ENCODE measurements around the gene FAHD2A.
"Not testable (repeated sequence)": the region's sequence is repeated elsewhere in the genome, so short reads cannot be mapped to it uniquely, and the experiment has no call there.

The FAHD2A gene

DNA sequence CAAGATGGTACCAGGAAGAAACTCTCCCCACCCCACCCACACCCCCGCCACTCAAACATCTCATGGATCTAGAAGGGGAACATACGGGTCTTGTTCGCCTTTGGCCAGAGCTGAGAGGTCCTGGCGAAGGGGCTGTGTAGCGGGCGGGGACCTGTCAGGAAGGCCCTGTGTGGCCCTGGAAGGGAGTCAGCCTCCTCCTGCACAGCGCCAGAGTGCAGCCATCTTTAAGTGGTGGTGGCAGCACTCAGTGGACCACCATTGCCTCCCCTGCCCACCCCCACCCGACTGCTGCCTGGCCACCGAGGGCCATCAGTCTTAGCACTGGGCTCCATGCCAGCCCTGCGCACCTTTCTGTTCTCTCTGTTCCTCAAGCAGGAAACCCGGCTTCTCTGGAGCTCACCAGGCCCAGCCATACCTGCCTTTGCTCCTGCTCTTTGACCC, 11.6 kb upstream of the FAHD2A start:
- DNase-seq = no peak

DNA sequence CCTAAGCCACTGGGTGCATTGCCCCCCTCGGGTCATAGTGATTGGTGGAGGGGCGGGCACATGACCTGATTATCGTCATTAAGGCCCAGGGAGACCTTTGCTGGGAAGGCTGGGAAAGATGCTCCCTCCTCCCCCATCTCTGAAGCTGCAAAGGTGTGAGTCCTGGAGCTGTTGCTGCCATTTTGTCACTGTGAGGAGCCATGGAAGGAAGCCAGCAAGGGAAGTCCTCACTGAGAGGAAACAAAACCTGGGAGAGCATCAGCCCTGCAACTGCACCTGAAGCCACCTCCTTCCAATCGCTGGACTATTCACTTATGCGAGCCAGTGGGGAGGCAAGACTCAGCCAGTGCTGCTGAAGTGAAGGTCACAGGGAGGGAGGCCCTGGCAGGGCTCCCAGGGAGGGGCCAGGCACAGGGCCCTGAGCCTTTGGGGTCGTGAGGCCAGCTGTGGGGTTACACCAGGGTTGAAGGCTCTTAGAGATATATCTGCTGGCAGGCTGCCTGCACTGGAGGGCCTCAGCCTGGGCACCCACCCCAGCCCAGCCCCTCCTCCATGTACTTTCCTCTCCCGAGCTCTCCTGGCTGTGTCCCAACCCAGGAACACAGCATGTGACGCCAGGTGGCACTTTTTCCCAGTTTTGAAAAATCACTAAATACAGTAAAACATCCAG, 10.7 kb upstream of the FAHD2A start:
- no peak for DNase-seq

DNA sequence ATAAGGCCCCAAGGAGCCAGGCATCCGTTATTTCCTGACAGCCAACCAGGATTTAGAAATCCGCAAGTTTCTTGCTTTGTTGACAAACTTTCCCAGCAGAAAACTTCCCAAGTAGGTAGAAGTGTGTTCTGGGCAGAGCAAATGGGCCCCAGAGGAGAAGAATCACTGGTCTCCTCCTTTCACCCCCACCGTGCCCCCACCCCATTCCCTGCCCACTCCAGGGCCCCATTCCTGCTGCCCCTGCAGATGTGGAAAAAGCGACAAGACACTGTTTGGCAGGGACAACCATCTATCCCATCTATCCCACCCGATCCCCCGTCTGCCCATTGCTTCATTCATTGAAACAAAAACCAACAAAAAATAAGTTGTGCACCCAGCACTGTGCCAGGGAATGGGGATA, 10.2 kb upstream of the FAHD2A start:
- DNase-seq = no peak

DNA sequence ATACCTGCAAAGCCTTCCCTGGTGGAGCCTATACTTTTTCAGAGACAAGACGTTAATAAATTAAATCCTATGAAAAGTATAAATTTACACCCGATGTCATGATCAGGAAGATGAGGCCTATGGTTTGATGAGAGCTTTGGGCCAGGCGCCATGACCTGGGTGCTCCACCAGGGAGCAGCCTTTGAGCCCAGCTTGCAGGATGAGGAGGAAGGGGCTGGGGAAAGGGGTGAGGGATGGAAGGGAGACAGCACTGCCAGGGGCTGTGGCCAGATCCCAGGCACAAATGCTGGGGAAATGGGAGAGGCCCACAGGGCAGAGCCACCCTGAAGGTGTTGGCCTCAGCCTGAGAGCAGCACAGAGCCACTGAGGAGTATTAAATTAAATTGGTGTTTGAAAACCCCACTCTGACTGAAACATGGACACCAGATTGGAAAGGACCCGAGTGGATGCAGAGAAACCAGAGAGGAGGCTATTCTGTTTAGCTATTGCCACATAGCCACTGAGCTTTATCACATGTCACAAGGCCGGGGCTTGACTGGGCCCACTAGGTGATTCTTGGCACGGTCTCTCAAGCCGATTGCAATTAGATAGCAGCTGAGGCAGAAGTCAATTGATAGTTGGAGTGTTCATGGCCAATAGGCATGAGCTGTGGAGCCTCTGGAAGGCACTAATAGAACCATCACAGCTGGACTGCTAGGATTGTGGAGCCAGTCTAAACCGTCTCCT, 9.6 kb upstream of the FAHD2A start:
- no peak for DNase-seq

DNA sequence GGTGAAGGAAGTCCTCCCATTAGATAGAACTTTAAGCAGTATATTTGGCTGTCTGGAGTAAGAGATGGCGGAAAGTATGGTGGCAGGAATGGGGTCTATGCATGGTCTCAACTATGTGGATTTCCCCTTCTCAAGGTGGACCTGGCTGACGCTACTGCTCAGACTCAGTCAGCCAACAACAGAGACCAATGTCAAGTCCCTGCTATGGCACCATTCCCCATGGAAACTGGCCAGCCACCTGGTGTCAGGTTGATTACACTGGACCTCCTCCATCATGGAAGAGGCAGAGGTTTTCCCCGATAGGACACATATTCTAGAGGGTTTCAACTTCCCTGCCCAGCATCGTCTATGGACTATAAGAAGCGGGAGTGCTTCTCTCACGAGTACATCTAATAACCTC, 8.6 kb upstream of the FAHD2A start:
- DNase-seq = no peak

DNA sequence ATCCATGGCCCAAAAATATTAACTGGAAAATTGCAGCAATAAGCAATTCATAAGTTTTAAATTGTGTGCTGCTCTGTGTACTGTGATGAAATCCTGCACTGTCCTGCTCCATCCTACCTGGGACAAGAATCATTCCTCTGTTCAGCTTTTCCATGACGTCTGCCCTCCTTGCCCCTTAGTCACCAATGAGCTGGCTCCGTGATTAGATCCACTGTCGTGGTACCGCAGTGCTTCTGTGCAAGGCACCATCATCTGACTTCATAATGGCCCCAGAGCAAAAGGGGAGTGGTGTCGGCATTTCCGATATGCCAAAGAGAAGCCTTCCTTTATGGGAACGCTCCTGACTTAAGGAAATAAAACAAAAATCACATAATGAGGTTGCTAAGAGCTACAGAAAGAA, 3.4 kb upstream of the FAHD2A start:
- DNase-seq = no peak

DNA sequence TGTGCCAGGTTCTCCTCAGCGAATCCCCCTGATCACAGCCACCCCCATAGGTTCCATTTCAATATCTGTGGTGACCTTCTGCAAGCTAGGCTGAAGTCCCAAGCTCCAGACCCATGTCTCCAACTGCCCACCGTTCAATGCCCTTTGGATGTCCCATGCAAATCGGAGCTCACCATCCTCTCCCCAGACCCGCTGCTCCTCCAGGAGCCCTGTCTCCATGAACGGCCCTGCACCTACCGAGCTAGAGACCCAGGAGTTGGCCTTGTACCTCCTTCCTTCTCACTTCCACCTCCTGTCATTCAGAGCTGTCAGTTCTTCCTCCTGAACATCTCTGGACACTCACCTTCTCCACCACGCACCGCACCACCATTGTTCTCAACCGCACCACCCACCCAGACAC, 1.0 kb upstream of the FAHD2A start:
- DNase-seq = no peak

DNA sequence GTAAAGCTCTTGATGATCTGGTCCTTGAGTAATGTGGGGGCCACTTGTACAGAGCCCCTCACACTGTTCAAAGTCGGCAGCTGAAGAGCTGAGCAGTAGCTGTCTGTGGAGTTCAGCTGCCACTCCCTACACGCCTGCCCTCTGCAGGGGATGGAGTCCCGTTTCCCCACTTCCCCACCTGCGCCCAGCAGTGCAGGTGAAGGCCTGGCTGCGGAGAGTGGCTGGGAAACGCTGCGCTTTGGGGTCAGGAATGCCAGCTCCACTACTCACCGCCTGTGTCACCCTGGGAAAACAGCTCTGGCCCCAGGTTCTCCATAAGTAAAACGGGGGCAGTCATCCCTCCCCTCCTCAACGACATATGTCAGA, 521 bp upstream of the FAHD2A start:
- DNase-seq = not testable (repeated sequence)

DNA sequence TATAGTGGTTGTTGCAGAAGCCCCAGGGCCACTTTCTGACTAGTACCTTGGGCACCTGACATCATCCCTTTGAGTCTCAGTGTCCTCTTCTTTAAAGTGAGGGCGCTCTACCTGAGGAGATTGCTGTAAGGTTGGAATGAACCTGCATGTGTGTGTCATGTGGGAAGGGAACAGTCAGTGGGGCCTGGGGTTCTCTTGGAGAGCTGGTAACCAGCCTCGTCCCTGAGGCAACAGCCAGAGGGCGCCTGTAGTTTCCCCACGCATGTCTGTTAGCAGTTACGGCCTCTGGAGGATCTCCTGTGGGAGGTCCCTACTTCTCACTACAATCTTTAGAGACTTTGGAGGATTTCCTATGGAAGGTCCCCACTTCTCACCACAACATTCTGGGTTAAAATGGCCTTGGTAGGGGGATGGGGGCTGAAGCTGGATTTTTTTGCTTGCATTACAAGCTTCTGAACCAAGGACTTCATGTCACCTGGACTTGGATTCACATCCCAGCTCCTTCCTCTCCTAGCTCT, 755 bp downstream of the FAHD2A start:
- not testable (repeated sequence) for DNase-seq

DNA sequence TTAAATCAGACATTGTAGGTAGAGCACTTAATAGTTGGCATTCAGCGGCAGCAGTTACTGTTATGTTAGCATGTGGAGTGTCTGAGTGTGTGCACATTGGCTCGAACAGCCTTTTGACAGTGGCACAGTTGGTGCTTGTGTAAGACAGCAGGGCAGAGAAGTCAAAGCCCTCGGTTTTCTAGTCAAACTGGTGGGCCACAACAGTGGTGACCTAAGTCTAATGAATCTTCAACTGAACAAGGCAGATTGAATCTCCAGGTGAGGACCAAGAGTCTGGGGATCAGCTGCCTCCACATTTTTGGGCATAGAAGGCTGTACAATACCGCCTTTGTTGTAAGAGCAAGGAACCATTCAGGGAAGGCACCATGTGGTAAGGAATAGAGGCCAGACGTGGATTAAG, 1.3 kb downstream of the FAHD2A start:
- not testable (repeated sequence) for DNase-seq

DNA sequence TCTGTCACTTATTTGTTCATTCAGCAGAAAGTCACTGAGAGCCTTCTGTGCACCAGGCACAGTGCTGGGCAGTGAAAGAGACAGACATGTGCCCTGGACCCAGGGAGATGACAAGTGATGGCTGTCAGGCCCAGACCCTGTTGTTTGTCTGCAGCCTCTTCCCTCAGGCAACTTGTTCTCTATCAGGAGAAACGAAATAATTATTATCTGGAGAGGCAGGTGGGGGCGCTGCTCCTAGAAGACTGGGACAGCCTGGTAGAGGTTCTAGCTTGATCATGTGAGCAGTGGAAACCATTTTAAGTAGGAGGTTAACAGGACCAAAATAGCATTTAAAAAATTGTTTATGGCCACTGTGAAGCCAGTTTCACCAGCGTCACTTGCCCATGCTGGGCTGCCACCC, 2.2 kb downstream of the FAHD2A start:
- not testable (repeated sequence) for DNase-seq

DNA sequence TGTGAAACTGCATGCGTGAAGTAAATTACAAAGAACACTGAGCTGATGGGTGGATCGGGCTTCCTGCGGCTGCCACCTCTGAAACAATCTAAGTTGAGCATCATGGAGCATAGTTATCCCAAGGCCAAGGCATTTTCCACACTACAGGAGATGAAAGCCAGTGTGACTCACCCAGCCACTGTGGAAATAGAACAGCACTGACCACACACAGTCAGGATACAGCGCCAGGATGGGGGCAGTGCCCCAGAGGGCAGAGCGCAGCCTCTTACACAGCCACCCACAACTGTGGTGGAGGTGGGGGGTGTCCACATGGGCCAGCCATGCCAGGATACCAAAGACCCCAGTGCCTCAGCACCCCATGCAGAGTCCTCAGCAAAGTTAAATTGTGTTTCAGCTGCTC, 8.7 kb downstream of the FAHD2A start:
- DNase-seq = not testable (repeated sequence)

DNA sequence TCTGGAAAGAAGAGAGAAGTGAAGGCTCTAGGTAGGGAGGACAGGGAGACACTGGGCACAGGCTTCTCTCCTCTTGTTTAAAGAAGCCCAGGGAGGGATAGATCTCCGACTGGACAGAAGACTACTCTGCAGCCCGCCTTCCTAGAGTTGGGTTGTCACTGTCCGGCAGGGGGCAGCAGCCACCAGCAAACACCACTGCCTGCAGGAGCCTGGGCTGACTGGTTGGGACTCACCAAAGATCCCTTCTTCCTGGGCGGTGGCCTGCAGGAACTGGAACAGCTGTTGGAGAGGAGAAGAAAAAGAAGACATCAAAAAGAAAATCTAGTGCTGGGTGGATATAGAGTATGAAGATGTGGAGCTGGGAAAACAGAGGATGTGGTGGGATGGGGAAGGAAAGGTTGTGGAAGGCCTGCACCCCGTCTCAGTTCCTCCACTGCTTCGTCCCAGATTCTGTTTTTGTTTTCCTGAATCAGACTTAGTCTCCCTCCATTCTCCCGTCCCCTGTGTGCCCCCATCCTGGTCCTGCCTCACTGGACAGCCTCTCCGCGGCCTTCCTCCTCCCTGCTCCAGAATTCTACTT, 11.6 kb downstream of the FAHD2A start:
- peak; percentile 59 for DNase-seq

DNA sequence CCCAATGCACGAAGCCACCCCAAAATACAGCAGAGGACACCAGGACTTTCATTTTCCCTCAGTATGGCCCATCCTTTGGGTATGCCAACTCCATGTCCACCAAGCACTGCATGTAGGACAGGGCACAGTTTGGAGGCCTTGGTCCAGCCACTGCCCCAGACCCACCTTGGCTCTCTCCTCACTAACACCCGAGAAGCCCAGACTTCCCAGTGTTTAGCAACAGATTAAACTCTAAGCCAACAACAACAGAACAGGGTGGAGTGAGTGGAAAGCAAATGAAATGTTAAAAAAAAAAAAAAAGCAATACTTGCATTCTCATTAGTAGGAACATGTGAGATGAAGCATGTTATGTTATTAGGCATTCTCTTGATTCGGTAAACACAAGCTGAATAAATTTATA, 12.6 kb downstream of the FAHD2A start:
- DNase-seq = not testable (repeated sequence)

DNA sequence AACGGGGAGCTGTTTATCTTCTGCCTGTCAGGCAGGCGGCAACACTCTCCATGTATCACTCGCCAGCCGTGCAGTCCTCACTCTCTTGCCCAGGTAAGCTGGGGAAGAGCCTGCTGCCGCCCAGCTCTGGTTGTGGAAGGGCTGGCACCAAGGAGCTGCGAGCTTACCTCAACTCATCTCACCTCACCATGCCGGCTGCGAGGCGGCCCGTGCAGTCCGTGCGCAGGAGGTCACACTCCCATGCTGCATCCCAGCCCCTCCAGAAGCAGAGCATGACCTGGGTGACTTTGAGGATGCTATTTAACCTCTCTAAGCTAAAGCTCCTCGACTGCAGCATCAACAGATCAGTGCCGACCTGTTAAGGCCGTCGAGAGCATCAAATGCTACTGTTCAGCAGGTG, 13.1 kb downstream of the FAHD2A start:
- not testable (repeated sequence) for DNase-seq

DNA sequence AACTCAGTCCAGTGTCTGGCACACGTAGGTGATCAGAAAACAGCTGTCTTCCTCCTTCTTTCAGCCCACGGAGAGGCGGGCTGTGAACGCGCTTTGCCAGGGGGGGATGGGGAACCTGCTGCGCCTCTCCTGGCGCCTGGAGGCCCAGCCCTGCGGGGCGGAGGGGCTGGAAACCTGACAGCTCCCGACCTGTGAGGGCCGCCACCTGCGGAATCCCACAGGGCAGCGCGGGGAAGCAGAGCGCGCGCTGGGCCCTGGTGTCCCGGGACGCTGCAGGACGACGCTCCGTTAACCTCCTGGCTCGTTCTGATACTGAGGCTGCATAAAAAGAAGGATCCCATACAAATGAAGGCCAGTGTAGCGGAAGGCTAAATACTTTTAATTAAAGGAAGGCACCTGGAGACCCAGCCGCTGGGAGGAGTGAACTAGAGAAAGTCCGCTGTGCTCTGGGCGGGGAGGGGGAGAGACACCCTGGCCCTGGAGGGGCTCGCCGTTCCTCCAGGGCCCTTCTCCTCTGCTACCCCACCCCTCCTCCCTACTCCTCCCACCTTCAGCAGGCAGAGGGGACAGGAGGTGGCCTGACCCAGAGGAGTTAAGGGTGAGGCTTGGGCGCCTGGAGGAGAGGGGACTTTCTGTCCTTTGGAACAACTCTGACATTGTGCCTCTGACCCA, 24.8 kb downstream of the FAHD2A start:
- not testable (repeated sequence) for DNase-seq

DNA sequence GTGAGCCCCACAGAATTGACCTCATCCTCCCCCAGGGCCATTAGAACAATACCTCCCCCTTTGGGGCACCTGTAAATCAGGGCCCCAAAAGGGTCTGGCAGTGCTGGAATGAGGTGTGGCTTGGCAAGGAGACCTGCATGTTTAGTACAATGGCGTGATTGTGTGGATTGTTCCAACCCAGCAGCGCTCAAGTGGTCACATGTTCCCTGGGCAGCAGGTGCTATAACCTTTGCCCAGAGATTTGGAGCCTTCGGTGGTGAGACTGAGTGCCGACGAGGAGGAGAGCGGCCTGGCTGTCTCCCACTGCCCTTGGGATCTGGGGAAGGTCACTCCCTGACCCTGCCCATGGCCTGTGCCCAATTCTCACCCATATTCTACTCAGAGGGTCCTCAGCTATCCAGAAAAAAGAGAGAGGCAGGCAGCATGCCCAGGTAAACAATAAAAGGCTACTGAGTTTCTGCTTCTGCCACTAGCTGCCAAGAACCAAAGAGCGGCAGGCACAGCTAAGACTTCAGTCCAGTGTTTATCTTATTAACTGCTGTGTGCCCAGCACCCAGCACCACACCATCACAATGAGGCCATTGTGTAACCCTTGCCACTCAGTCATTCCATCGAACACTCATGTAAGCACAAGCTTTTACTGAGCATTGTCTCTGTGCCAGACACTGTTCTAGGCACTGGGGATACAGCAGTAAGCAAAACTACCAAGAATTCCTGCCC, 27.4 kb downstream of the FAHD2A start:
- not testable (repeated sequence) for DNase-seq

DNA sequence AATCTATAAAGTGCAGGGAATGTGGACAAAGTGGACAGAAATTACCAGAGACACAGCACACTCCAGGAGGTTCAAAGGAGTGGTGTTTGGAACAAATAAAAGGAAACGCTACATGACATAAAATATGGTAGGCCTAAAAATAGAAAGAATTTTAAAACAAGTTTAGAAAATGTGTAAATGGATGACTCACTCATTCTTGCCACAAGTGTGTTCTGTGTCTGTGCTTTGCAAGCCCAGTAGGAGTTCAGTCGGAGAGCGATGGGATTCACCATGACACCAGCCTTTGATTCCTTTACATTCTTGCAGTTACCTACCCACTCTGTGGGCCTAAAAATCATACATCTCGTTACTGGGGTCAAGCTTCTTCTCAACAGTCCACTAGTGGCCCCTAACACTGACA, 30.9 kb downstream of the FAHD2A start:
- DNase-seq = not testable (repeated sequence)

DNA sequence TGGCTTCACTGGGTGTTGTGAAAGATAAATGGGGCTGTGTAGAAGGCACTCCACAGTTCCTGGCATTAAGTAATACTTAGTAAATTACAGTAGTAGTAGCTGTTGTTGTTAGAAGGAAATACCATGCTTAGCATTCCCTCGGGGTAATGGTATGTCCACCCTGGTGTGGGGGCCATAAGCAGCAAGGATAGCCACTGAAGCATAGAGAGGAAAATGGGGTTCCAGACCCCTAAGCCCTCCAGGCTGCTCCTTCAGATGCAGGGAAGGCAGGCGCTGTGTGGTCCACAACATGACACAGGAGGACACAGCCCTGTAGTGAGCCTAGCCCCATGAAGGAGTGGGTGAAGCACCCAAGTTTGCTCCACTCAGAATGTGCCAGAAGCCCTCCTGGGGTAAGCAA, 31.5 kb downstream of the FAHD2A start:
- DNase-seq = not testable (repeated sequence)

DNA sequence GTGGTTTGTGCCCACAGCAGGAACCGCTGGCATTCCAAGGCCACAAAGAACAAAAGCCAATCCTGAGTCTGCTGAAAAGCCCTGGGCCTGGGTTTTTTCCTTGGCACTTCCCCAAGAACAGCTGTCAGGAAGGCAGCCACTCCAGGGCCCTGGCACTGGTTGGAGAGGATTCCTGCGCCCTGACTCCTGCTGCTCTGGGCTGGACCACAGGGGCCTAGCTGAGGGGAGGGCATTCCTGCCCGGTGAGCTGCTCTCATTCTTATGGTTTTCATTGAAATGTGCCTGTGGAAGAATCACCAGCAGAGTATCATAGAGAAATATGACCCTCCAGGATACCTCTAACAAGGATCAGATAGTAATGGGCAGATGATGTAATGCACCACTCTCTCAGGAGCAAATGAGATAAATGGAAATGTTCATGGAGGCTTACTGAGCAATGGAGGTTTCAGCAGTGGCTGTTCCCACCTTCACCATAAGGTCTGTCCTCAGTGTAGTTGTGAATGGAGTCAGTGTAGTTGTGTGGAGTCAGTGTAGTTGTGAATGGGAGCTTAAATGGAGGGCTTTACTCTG, 32.1 kb downstream of the FAHD2A start:
- not testable (repeated sequence) for DNase-seq

DNA sequence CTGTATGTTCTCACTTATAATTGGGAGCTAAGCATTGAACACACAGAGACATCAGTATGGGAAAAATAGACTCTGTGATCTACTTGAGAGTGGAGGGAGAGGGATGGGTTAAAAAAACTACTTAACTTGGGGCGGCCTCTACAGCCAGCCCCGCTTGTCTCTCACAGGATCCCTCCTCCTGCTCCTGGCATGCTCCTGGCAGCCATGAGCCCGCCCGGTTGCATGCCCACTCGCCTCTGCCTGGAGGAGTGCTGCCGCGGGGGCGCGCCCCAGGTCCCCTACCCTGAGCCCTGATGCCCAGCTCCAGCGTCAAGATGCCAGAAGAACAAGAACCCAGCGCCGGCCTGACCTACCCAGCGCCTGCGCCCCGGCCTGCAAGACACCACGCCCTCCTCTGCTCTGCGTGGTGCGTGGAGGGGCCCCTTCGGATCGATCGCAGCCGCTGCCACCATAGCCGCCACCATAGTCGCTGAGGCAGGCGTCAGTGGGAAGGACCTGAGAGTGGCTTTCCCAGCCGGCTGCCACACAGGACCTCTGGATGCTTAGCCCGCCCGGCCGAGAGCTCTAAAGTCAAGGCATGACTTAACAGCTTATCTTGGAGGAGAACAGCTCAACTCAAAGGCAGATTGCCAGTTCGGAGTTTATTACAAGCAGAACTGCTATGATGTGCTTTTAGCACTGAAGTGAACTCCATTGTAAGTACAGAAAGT, 32.8 kb downstream of the FAHD2A start:
- DNase-seq = not testable (repeated sequence)

DNA sequence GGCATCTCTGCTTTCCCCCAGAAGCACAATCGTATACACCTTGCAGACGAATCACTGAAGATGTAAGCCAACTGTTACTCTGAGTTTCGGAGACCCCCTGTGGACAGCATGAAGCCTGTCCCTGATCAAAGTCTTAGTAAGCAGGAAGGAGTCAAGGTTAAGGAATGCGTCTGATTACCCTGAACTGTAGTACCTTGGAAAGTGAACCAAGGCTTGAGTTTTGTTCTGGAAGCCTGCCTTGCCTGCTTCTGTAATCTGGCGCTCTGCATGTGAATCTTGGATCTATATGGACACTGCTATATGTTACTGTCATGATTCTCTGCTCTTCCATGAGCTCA, 33.3 kb downstream of the FAHD2A start:
- not testable (repeated sequence) for DNase-seq
